Spleen (tissue), 11 donors: ENCODE measurements around the gene MAN1C1. TPM values are rescaled to one million over a fixed set of nuclear protein-coding genes. Genes with fewer than 3 reads are reported as not detected.
A peak's percentile ranks its signal among the peaks of the same experiment; 100 is the strongest.

Experiments
- DNase-seq: peaks from one replicate; pipeline ENCODE4 v3.0.0-alpha.2; 2020
- H3K27ac ChIP-seq, 8 donors: fragments of 200-600 bp; sonication (generic) in 7 of 8; 1 replicate in 4 of 8; 2 replicates in 4 of 8; pipeline versions ENCODE4 v1.5.0 to v1.8.0; 2016 to 2021; ENCODE audit warnings: inconsistent platforms in 4 of 8, mild to moderate bottlenecking in 4 of 8, moderate library complexity in 1 of 8
- H3K27me3 ChIP-seq, 7 donors: fragments of 200-600 bp; sonication (generic) in 6 of 7; replicated peaks in 1 of 7; 1 replicate in 4 of 7; 2 replicates in 3 of 7; pipeline versions ENCODE4 v1.5.0 to v1.8.0; 2016 to 2021; ENCODE audit warnings: inconsistent platforms in 3 of 7, mild to moderate bottlenecking in 1 of 7
- H3K36me3 ChIP-seq, 6 donors: fragments of 200-600 bp; sonication (generic) in 5 of 6; 1 replicate in 4 of 6; 2 replicates in 2 of 6; pipeline versions ENCODE4 v1.5.0 to v1.8.0; 2016 to 2021; ENCODE audit warnings: inconsistent platforms in 2 of 6
- H3K4me1 ChIP-seq, 6 donors: fragments of 200-600 bp; sonication (generic) in 5 of 6; 1 replicate in 3 of 6; 2 replicates in 3 of 6; pipeline versions ENCODE4 v1.5.0 to v1.8.0; 2016 to 2021; ENCODE audit warnings: inconsistent platforms in 3 of 6
- H3K4me3 ChIP-seq, 8 donors: fragments of 200-600 bp; sonication (generic) in 7 of 8; 1 replicate in 4 of 8; 2 replicates in 4 of 8; pipeline versions ENCODE4 v1.5.0 to v1.8.0; 2016 to 2021; ENCODE audit warnings: inconsistent platforms in 4 of 8, mild to moderate bottlenecking in 4 of 8, moderate library complexity in 2 of 8
- H3K9me3 ChIP-seq, 8 donors: fragments of 200-600 bp; sonication (generic) in 7 of 8; 1 replicate in 4 of 8; 2 replicates in 4 of 8; pipeline versions ENCODE4 v1.5.0 to v1.8.0; 2016 to 2021; ENCODE audit warnings: inconsistent platforms in 4 of 8
- CTCF ChIP-seq, 11 experiments: fragments of 200-600 bp in 7 of 11; fragments of 450-650 bp in 4 of 11; sonication (generic) in 4 of 11; IDR thresholded peaks in 8 of 11; conservative IDR thresholded peaks in 3 of 11; 1 replicate in 7 of 11; 2 replicates in 4 of 11; pipeline versions ENCODE4 v1.4.0 to v1.8.0; 2016 to 2021; ENCODE audit warnings: antibody characterized with exemption in 11 of 11, inconsistent platforms in 4 of 11, mild to moderate bottlenecking in 1 of 11
- POLR2A ChIP-seq, 3 donors: fragments of 450-650 bp; IDR thresholded peaks; one replicate each; pipeline ENCODE4 v1.5.1; 2017; ENCODE audit warnings: antibody characterized with exemption in 3 of 3, mild to moderate bottlenecking in 1 of 3
- POLR2AphosphoS5 ChIP-seq, 3 donors: sonication (generic); formaldehyde crosslinking; IDR thresholded peaks; one replicate each; pipeline ENCODE4 v1.5.1; 2017; ENCODE audit warnings: antibody characterized with exemption in 3 of 3
- WGBS, 5 donors: extraction: QIAGEN DNeasy Blood & Tissue Kit in 3 of 5; methylation state at CpG; one replicate each; pipeline versions ENCODE4 v1.1.5 to v1.1.7; 2013 to 2018; 5-methylcytosine and 5-hydroxymethylcytosine counted together
- intact Hi-C: fragments of 100-400 bp; cut with DNase I; formaldehyde crosslinking; loops from one replicate; pipeline ENCODE4 v1.15.0; 2023; ENCODE audit warnings: low total_unique reads
- polyA plus RNA-seq, 3 donors: library from polyadenylated mRNA; stranded (reverse); fragments of 200-250 nt; gene quantifications; one replicate each; pipeline ENCODE4 v1.2.1, GENCODE V29; 2013
- total RNA-seq, 7 donors: library from RNA; depleted of rRNA in 3 of 7; stranded (reverse); fragments of >200 nt in 3 of 7; fragmentation: NEBNext Ultra II Directional in 4 of 7; extraction: Animal tissue kit (Norgen Biotek cat#: 25700) in 4 of 7; gene quantifications; one replicate each; pipeline versions ENCODE4 v1.1.0 to v1.2.1, GENCODE V29; 2016 to 2021
- donor health status: healthy with polysubstance abuse.
- donor health status: DM: no; HTN: no; CAD: no; lungs with moderate emphysema.
- donor health status: DM: no; HTN: no; CAD: no.
- donor health status: Bipolar disorder and iron deficiency.
- donor health status: healthy.
- donor health status: DM: no; HTN: no; CAD: no.
- donor health status: DM: yes; HTN: yes; CAD: no.

MAN1C1 gene
- total and polyA plus RNA-seq, 10 donors = 4.6 to 54.3 (median 41.1) TPM

- no peak for DNase-seq
- Histone ChIP-seq H3K4me3 (no peak overlapping the region), H3K27ac (no peak overlapping the region), H3K36me3 (no peaks in the 10 kb centered on the region), H3K4me1 (peaks cover 9 to 58% (median 42%) of the 10 kb centered on the region in 6 donors), H3K27me3 (peaks cover 0 to 7% (median 0%) of the 10 kb centered on the region in 7 donors), H3K9me3 (no peaks in the 10 kb centered on the region)
- TF ChIP-seq POLR2A (IDR thresholded peaks at IDR 0.05) = no peak
- no peak for TF ChIP-seq CTCF (IDR thresholded peaks at IDR 0.05 in 8 of 11, conservative IDR thresholded peaks at IDR 0.05 in 3 of 11)
- no peak for TF ChIP-seq POLR2AphosphoS5 (IDR thresholded peaks at IDR 0.05)
- WGBS, 5 donors = 87 to 97% (median 90%) methylated on average over 1 of the region's 1 CpG
- intact Hi-C loops = loop anchor here (5.0 kb wide), 1 partner anchor 190 kb away; the partner anchor contains the start of gene SELENON
Observed at GRCh38 chr1:25611843-25612242, 4.7 kb upstream of the MAN1C1 start.

GRCh38 chr1:25612421-25612820 lies 4.2 kb upstream of the MAN1C1 start:
- H3K9me3 ChIP-seq = no peaks in the 10 kb centered on the region
- no peaks in the 10 kb centered on the region for H3K36me3 ChIP-seq
- no peak overlapping the region for H3K27ac ChIP-seq
- H3K4me3 ChIP-seq = no peak overlapping the region
- no peak for DNase-seq
- peaks cover 0 to 7% (median 0%) of the 10 kb centered on the region in 7 donors for H3K27me3 ChIP-seq
- 75 to 98% (median 92%) methylated on average over 3 of the region's 3 CpGs for WGBS, 5 donors
- intact Hi-C loops = loop anchor here (5.0 kb wide), 1 partner anchor 190 kb away; the partner anchor contains the start of gene SELENON
- H3K4me1 ChIP-seq = peaks cover 9 to 61% (median 42%) of the 10 kb centered on the region in 6 donors
- TF ChIP-seq CTCF (IDR thresholded peaks at IDR 0.05 in 8 of 11, conservative IDR thresholded peaks at IDR 0.05 in 3 of 11) (no peak), POLR2AphosphoS5 (IDR thresholded peaks at IDR 0.05) (no peak), POLR2A (IDR thresholded peaks at IDR 0.05) (no peak)

GRCh38 chr1:25613091-25613490 lies 3.5 kb upstream of the MAN1C1 start:
- no peak for DNase-seq
- Histone ChIP-seq H3K4me3 (no peak overlapping the region), H3K27ac (no peak overlapping the region), H3K4me1 (peaks cover 9 to 68% (median 49%) of the 10 kb centered on the region in 6 donors), H3K9me3 (no peaks in the 10 kb centered on the region), H3K36me3 (no peaks in the 10 kb centered on the region), H3K27me3 (peaks cover 0 to 13% (median 0%) of the 10 kb centered on the region in 7 donors)
- no peak for TF ChIP-seq POLR2AphosphoS5 (IDR thresholded peaks at IDR 0.05)
- TF ChIP-seq POLR2A (IDR thresholded peaks at IDR 0.05) = no peak
- TF ChIP-seq CTCF (IDR thresholded peaks at IDR 0.05 in 8 of 11, conservative IDR thresholded peaks at IDR 0.05 in 3 of 11) = no peak
- intact Hi-C loops = loop anchor here (5.0 kb wide), 1 partner anchor 189 kb away; the partner anchor contains the start of gene SELENON
- WGBS, 5 donors = 91 to 100% (median 97%) methylated on average over 3 of the region's 3 CpGs

- peaks cover 0 to 21% (median 0%) of the 10 kb centered on the region in 7 donors for H3K27me3 ChIP-seq
- intact Hi-C loops = loop anchor here (5.0 kb wide), 1 partner anchor 188 kb away; the partner anchor contains the start of gene SELENON
- 62 to 81% (median 69%) methylated on average over 3 to 4 of the region's 4 CpGs for WGBS, 5 donors
- no peaks in the 10 kb centered on the region for H3K9me3 ChIP-seq
- H3K27ac ChIP-seq = peak overlapping the region in 4 of 8 donors; percentile 15 to 91 (median 82)
- DNase-seq = no peak
- TF ChIP-seq POLR2AphosphoS5 (IDR thresholded peaks at IDR 0.05) = no peak
- no peak for TF ChIP-seq POLR2A (IDR thresholded peaks at IDR 0.05)
- TF ChIP-seq CTCF (IDR thresholded peaks at IDR 0.05 in 8 of 11, conservative IDR thresholded peaks at IDR 0.05 in 3 of 11) = no peak
- H3K4me3 ChIP-seq = no peak overlapping the region
- H3K36me3 ChIP-seq = no peaks in the 10 kb centered on the region
- H3K4me1 ChIP-seq = peaks cover 17 to 68% (median 51%) of the 10 kb centered on the region in 6 donors
Observed at GRCh38 chr1:25614501-25615171, 2.0 kb upstream of the MAN1C1 start.
